ENCODE data around the gene PRSS56. TPM values are rescaled to one million over a fixed set of nuclear protein-coding genes. Genes with fewer than 3 reads are reported as not detected.

PRSS56 gene
- total RNA-seq: not detected in 2 replicates

GRCh38 chr2:232519581-232520438 is at the start of gene PRSS56:
PRSS56 (plus strand) TSS chr2:232520388; CDS start chr2:232520599, 211 bp downstream.

GRCh38 chr2:232487385-232488096 is 32.6 kb upstream of the PRSS56 start, which contains the start of gene ECEL1:
ECEL1 (minus strand) TSS chr2:232487834; CDS start chr2:232486653, 1,181 bp downstream.

GRCh38 chr2:232525791-232526371 is 5.7 kb downstream of the PRSS56 start, which contains the start of gene CHRND:
CHRND (plus strand) TSS chr2:232526160; CDS start chr2:232526216, 56 bp downstream.

GRCh38 chr2:232539298-232540231 is 19.4 kb downstream of the PRSS56 start, which contains the start of gene CHRNG:
CHRNG (plus strand) TSS chr2:232539692; CDS start chr2:232539748, 56 bp downstream.

GRCh38 chr2:232550354-232551249 is 30.4 kb downstream of the PRSS56 start, which contains the start of the genes EIF4E2 and TIGD1:
EIF4E2 (plus strand) TSS chr2:232550689; CDS start chr2:232550725, 36 bp downstream.
TIGD1 (minus strand) TSS chr2:232550557; CDS start chr2:232549882, 675 bp downstream.

Other genes starting within 250 kb of the PRSS56 start
- gene ALPP, start 141.6 kb upstream of the PRSS56 start, total RNA-seq: not detected in 2 replicates
- not detected in 2 replicates for gene ALPG, start 113.5 kb upstream of the PRSS56 start, total RNA-seq
- not detected in 2 replicates for gene ALPI, start 64.2 kb upstream of the PRSS56 start, total RNA-seq
- gene ECEL1, start 32.6 kb upstream of the PRSS56 start, total RNA-seq: not detected in 2 replicates
- gene CHRND, start 5.8 kb downstream of the PRSS56 start, total RNA-seq: not detected in 2 replicates
- not detected in 2 replicates for gene CHRNG, start 19.3 kb downstream of the PRSS56 start, total RNA-seq
- gene TIGD1, start 30.2 kb downstream of the PRSS56 start, total RNA-seq: 0.70 and 1.9 TPM in 2 replicates
- gene EIF4E2, start 30.3 kb downstream of the PRSS56 start, total RNA-seq: 65.3 and 82.2 TPM in 2 replicates
- not detected in 2 replicates for gene EFHD1, start 113.2 kb downstream of the PRSS56 start, total RNA-seq
- 22.8 and 26.4 TPM in 2 replicates for gene GIGYF2, start 176.9 kb downstream of the PRSS56 start, total RNA-seq